Epithelial cell of umbilical artery (primary cell): ENCODE measurements around the gene RTP5. TPM values are rescaled to one million over a fixed set of nuclear protein-coding genes. Genes with fewer than 3 reads are reported as not detected.

Source experiments
- total RNA-seq: library from RNA; depleted of rRNA; stranded (reverse); fragments of >200 nt; gene quantifications from 2 replicates; pipeline ENCODE4 v1.2.3, GENCODE V29; 2014

RTP5 gene
- total RNA-seq: not detected in 2 replicates

DNA sequence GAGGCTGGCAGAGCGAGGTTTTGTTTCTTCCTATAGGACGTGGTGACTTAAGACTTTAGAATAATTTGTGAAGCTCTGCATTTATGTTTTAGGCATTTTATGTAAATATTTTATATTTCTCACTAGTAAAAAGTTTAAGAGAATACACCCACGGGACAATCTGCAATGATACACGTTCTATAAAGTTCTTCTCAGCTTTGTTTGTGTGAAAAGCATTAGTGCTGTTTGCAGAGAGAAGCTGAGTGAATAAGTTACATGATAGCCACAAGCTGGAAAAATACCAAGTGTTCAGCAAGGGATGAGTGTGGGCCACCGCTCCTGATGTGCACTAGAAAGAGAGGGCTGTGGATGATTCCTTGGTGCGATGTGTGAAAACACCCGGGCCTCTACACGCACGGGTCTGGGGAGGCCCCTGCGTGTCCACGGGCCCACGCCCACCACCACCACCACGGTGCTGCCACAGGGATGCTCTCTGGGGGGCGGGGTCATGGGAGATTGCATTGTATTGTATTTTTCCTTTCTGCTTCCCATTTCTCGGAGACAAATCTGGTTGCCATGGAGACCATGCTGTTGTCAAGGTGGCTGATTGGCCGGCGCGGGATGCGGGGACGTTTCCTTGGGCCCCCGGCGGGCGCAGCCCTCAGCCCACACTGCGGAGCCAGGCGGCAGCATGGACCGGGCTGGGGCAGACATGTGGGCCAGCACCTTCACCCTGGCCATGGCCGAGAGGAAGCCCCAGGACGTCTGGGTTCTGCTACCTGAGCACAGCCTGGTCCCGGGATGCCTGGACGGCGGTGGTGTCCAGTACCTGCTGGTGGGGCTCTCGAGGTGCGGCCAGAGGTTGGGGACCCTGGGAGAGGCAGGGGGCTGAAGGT is at the start of gene RTP5:
Gene RTP5, plus strand, starts transcription at position 643 of the 875 bp plus-strand sequence. Its CDS starts 28 bp downstream, at position 671.

DNA sequence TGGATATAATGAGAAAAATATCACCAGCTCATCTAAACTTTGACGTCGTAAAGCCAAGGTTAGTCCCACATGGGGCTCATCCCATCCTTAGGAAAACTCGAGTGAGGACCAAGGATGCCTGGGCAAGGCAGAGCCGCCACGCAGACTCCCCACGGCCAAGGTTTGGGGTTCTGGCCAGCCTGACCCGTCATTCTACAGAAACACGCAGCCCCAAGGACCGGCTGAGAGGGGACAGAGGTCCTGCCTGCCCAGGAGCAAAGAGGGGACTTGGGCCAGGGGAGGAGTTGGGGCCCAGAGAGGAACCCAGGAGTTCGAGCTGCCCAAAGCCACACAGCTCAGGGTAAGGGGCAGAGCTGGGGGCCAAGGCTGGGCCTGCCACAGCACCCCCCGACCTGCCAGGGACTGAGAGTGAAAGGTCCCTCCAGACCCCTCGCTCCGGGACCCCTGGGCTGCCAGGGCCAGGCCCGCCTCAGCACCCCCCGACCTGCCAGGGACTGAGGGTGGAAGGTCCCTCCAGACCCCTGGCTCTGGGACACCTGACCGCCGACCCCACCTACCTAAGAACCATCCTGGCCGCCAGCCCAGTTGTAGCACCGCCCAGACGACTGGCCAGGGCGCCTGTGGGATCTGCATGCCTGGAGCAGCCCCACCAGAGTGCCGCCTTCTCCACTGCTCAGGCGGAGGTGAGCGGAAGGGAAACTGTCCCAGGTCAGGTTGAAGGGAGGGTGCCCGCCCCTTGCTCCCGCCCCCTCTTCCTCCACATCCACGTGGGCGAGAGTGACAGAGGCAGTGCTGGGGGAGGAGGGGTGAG is 11.1 kb upstream of the RTP5 start, which contains the start of gene PDCD1:
Gene PDCD1, minus strand, starts transcription at position 689 of the 811 bp plus-strand sequence. Its CDS starts 56 bp downstream, at position 633.

Other genes starting within 250 kb of the RTP5 start
- gene THAP4, start 232.6 kb upstream of the RTP5 start, total RNA-seq: 32.8 and 43.5 TPM in 2 replicates
- 55.9 and 113 TPM in 2 replicates for gene ATG4B, start 232.0 kb upstream of the RTP5 start, total RNA-seq
- gene DTYMK, start 182.9 kb upstream of the RTP5 start, total RNA-seq: 58.4 and 61.7 TPM in 2 replicates
- 18.8 and 23.3 TPM in 2 replicates for gene ING5, start 167.7 kb upstream of the RTP5 start, total RNA-seq
- 10.8 and 11.0 TPM in 2 replicates for gene D2HGDH, start 135.1 kb upstream of the RTP5 start, total RNA-seq
- gene GAL3ST2, start 92.9 kb upstream of the RTP5 start, total RNA-seq: not detected in 2 replicates
- gene NEU4, start 60.5 kb upstream of the RTP5 start, total RNA-seq: not detected in 2 replicates
- not detected in 2 replicates for gene PDCD1, start 10.8 kb upstream of the RTP5 start, total RNA-seq